B cell (primary cell): ENCODE results near the gene ACO1.

Experiments used
- CTCF ChIP-seq: fragments of 200-600 bp; IDR thresholded peaks from one replicate; pipeline ENCODE4 v1.8.0; 2022; ENCODE audit warnings: antibody characterized with exemption, mild to moderate bottlenecking
- EZH2 ChIP-seq: IDR thresholded peaks from 2 replicates; pipeline ENCODE4 v1.6.1; 2012; ENCODE audit warnings: borderline replicate concordance, low read depth, mild to moderate bottlenecking, moderate library complexity, low read length; ENCODE audit not compliant: insufficient read depth, poor library complexity, severe bottlenecking

- no peak for TF ChIP-seq EZH2
- no peak for TF ChIP-seq CTCF
Measured at GRCh38 chr9:32389365-32389764, 4.9 kb downstream of the ACO1 start.
